ENCODE data around the gene SOCS2.
"Not testable (repeated sequence)": the region's sequence is repeated elsewhere in the genome, so short reads cannot be mapped to it uniquely, and the experiment has no call there.

Gene SOCS2

DNA sequence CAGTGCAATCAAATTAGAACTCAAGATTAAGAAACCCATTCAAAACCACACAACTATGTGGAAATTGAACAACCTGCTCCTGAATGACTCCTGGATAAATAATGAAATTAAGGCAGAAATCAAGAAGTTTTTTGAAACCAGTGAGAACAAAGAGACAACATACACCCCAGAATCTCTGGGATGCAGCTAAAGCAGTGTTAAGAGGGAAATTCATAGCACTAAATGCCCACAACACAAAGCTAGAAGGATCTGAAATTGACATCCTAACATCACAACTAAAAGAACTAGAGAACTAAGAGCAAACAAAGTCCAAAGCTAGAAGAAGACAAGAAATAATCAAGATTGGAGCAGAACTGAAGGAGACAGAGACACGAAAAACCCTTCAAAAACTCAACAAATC is 13.8 kb upstream of the SOCS2 start:
- H2AFZ ChIP-seq (ENCODE audit: insufficient read depth, low read length, poor library complexity); H3K79me1 ChIP-seq (ENCODE audit: low read length); H3K14ac ChIP-seq (ENCODE audit: low read length); H3K4me2 ChIP-seq (ENCODE audit: low read length); H3K9ac ChIP-seq (ENCODE audit: low read length); H3K27ac ChIP-seq (ENCODE audit: low read depth, low read length); H3K4me3 ChIP-seq (ENCODE audit: low read depth, low read length); H3K36me3 ChIP-seq (ENCODE audit: control insufficient read depth in 1 of 2, insufficient read depth in 2 of 2, low read length in 2 of 2); H3K4me1 ChIP-seq (ENCODE audit: control insufficient read depth in 1 of 2, insufficient read depth in 2 of 2, low read length in 2 of 2); H3K79me2 ChIP-seq (ENCODE audit: control insufficient read depth, insufficient read depth, low read length, poor library complexity); H3K23ac ChIP-seq (ENCODE audit: low read length); H2BK12ac ChIP-seq (ENCODE audit: low read length); H3K18ac ChIP-seq (ENCODE audit: low read length); H3K27me3 ChIP-seq (ENCODE audit: insufficient read depth, low read length); H4K8ac ChIP-seq (ENCODE audit: low read depth, low read length); DNase-seq; H3K9me3 ChIP-seq (ENCODE audit: insufficient read depth, low read depth, low read length); H4K91ac ChIP-seq (ENCODE audit: low read depth, low read length); H2BK5ac ChIP-seq (ENCODE audit: low read depth, low read length, poor library complexity); H2AK5ac ChIP-seq (ENCODE audit: low read length); H4K12ac ChIP-seq (ENCODE audit: low read depth, low read length); H3K4ac ChIP-seq (ENCODE audit: low read depth, low read length); H2BK120ac ChIP-seq (ENCODE audit: insufficient read depth, low read length, poor library complexity): not testable (repeated sequence)
- no CpG with 5 or more reads among the region's 1 CpG for WGBS (ENCODE audit: extremely low coverage, insufficient coverage, insufficient read length)

DNA sequence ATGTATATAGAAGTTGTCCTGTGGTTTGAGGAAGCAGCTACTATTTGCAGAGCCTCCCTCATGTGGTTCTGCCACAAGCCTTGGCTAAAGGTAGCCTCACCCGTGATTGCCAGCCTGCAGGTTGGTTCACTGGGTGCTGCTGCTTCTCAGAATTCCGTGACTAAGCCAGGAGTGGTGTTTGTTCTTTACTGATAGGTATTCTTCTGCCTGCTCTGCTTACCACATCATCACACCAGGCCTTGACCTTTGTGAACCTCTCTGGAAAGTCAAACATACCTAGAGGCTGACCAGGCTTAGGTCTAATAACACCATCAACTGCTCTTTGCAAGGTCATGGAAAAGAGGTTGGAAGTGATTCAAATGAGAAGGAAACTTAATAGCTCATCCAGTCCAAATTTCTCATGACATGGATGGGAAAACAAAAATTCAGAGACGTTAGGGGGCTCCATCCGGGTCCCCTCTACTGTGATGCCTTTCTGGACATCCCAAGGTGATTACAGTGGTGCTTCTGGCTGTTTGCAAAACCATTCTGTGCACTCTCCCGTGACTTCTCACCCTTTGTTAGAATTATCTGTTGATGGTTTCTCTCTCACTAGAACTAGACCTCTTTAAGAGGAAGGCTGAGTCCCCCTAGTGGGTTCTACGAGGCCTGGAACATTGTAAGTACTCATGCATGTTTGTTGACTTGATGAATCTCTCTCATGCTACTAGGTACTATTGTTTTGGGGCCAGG is 8.5 kb upstream of the SOCS2 start:
- H3K4me2 ChIP-seq (ENCODE audit: low read length) = no peak overlapping the region
- H3K9me3 ChIP-seq (ENCODE audit: insufficient read depth, low read depth, low read length) = no peaks in the 10 kb centered on the region
- H4K91ac ChIP-seq (ENCODE audit: low read depth, low read length) = no peak overlapping the region
- H3K79me2 ChIP-seq (ENCODE audit: control insufficient read depth, insufficient read depth, low read length, poor library complexity) = no peaks in the 10 kb centered on the region
- H4K12ac ChIP-seq (ENCODE audit: low read depth, low read length) = no peak overlapping the region
- no peak overlapping the region for H3K18ac ChIP-seq (ENCODE audit: low read length)
- H4K8ac ChIP-seq (ENCODE audit: low read depth, low read length) = no peak overlapping the region
- H2AFZ ChIP-seq (ENCODE audit: insufficient read depth, low read length, poor library complexity) = no peak overlapping the region
- H3K27me3 ChIP-seq (ENCODE audit: insufficient read depth, low read length) = no peaks in the 10 kb centered on the region
- no peak overlapping the region for H3K14ac ChIP-seq (ENCODE audit: low read length)
- no peak overlapping the region for H3K27ac ChIP-seq (ENCODE audit: low read depth, low read length)
- H2BK120ac ChIP-seq (ENCODE audit: insufficient read depth, low read length, poor library complexity) = no peak overlapping the region
- no peak overlapping the region for H2BK5ac ChIP-seq (ENCODE audit: low read depth, low read length, poor library complexity)
- H3K4me1 ChIP-seq (ENCODE audit: control insufficient read depth in 1 of 2, insufficient read depth in 2 of 2, low read length in 2 of 2) = peaks cover 0 to 4% of the 10 kb centered on the region in 2 experiments
- H2AK5ac ChIP-seq (ENCODE audit: low read length) = no peak overlapping the region
- no peak overlapping the region for H3K4ac ChIP-seq (ENCODE audit: low read depth, low read length)
- no peak overlapping the region for H3K4me3 ChIP-seq (ENCODE audit: low read depth, low read length)
- H3K23ac ChIP-seq (ENCODE audit: low read length) = no peak overlapping the region
- H3K9ac ChIP-seq (ENCODE audit: low read length) = no peak overlapping the region
- WGBS (ENCODE audit: extremely low coverage, insufficient coverage, insufficient read length) = no CpG with 5 or more reads among the region's 6 CpGs
- H2BK12ac ChIP-seq (ENCODE audit: low read length) = no peak overlapping the region
- DNase-seq = no peak
- no peaks in the 10 kb centered on the region for H3K36me3 ChIP-seq (ENCODE audit: control insufficient read depth in 1 of 2, insufficient read depth in 2 of 2, low read length in 2 of 2)
- no peaks in the 10 kb centered on the region for H3K79me1 ChIP-seq (ENCODE audit: low read length)

DNA sequence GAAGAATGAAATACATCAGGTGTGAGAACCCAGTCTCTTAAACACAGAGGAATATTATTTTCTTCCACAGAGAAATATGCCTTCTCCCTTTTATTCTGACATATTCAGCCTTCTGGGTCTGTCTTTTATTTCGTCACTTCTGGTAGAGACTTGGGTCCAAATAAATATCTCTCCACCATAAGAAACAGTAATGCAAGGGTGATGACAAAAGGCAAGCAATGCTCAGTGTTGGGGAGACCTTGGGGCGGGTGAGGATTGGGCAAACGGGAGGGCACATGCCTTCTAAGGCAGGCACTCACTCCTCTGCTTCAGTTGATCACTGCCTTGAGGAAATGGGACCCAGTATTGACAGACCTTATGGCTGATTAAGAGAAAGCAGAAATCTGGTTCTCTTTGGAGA is 6.7 kb upstream of the SOCS2 start:
- Histone ChIP-seq H3K18ac (ENCODE audit: low read length) (no peak overlapping the region), H4K12ac (ENCODE audit: low read depth, low read length) (no peak overlapping the region), H3K4me3 (ENCODE audit: low read depth, low read length) (no peak overlapping the region), H3K79me2 (ENCODE audit: control insufficient read depth, insufficient read depth, low read length, poor library complexity) (no peaks in the 10 kb centered on the region), H3K27me3 (ENCODE audit: insufficient read depth, low read length) (no peaks in the 10 kb centered on the region), H3K4ac (ENCODE audit: low read depth, low read length) (no peak overlapping the region), H2AK5ac (ENCODE audit: low read length) (no peak overlapping the region), H3K14ac (ENCODE audit: low read length) (no peak overlapping the region), H2BK5ac (ENCODE audit: low read depth, low read length, poor library complexity) (no peak overlapping the region), H3K4me1 (ENCODE audit: control insufficient read depth in 1 of 2, insufficient read depth in 2 of 2, low read length in 2 of 2) (peaks cover 0 to 4% of the 10 kb centered on the region in 2 experiments), H3K23ac (ENCODE audit: low read length) (no peak overlapping the region), H3K36me3 (ENCODE audit: control insufficient read depth in 1 of 2, insufficient read depth in 2 of 2, low read length in 2 of 2) (no peaks in the 10 kb centered on the region), H3K27ac (ENCODE audit: low read depth, low read length) (no peak overlapping the region), H2AFZ (ENCODE audit: insufficient read depth, low read length, poor library complexity) (no peak overlapping the region), H2BK120ac (ENCODE audit: insufficient read depth, low read length, poor library complexity) (no peak overlapping the region), H4K91ac (ENCODE audit: low read depth, low read length) (no peak overlapping the region), H3K9ac (ENCODE audit: low read length) (no peak overlapping the region), H3K4me2 (ENCODE audit: low read length) (no peak overlapping the region), H3K79me1 (ENCODE audit: low read length) (peaks cover 8% of the 10 kb centered on the region), H2BK12ac (ENCODE audit: low read length) (no peak overlapping the region), H4K8ac (ENCODE audit: low read depth, low read length) (no peak overlapping the region), H3K9me3 (ENCODE audit: insufficient read depth, low read depth, low read length) (no peaks in the 10 kb centered on the region)
- WGBS (ENCODE audit: extremely low coverage, insufficient coverage, insufficient read length) = no CpG with 5 or more reads among the region's 3 CpGs
- DNase-seq = no peak

DNA sequence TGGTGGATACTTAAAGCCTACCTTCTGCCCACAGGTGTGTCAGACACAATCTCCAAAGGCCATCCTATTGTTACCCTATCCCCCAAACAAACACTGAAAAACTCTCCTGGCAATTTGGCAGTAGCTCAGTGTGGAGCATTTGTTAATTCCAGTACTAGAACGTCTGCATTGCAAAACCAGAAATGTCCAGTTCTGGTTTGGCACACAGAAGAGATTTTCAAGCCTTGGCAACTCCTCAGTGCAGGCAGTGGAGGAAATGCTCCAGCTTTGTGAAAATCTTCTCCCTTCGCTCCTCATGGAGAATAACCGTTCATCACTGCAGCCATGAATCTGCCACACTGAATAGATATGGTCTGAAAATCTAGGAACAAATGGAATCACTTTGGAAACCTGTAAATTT is 5.3 kb upstream of the SOCS2 start:
- DNase-seq = no peak
- Histone ChIP-seq H4K12ac (ENCODE audit: low read depth, low read length) (no peak overlapping the region), H3K4me3 (ENCODE audit: low read depth, low read length) (no peak overlapping the region), H2BK120ac (ENCODE audit: insufficient read depth, low read length, poor library complexity) (no peak overlapping the region), H2BK12ac (ENCODE audit: low read length) (no peak overlapping the region), H3K36me3 (ENCODE audit: control insufficient read depth in 1 of 2, insufficient read depth in 2 of 2, low read length in 2 of 2) (no peaks in the 10 kb centered on the region), H3K23ac (ENCODE audit: low read length) (no peak overlapping the region), H3K79me1 (ENCODE audit: low read length) (peaks cover 15% of the 10 kb centered on the region), H3K79me2 (ENCODE audit: control insufficient read depth, insufficient read depth, low read length, poor library complexity) (peaks cover 3% of the 10 kb centered on the region), H3K9ac (ENCODE audit: low read length) (no peak overlapping the region), H3K18ac (ENCODE audit: low read length) (no peak overlapping the region), H3K27ac (ENCODE audit: low read depth, low read length) (no peak overlapping the region), H2BK5ac (ENCODE audit: low read depth, low read length, poor library complexity) (no peak overlapping the region), H4K8ac (ENCODE audit: low read depth, low read length) (no peak overlapping the region), H3K4ac (ENCODE audit: low read depth, low read length) (no peak overlapping the region), H3K14ac (ENCODE audit: low read length) (no peak overlapping the region), H2AFZ (ENCODE audit: insufficient read depth, low read length, poor library complexity) (no peak overlapping the region), H2AK5ac (ENCODE audit: low read length) (no peak overlapping the region), H3K4me1 (ENCODE audit: control insufficient read depth in 1 of 2, insufficient read depth in 2 of 2, low read length in 2 of 2) (peaks cover 0 to 4% of the 10 kb centered on the region in 2 experiments), H3K27me3 (ENCODE audit: insufficient read depth, low read length) (no peaks in the 10 kb centered on the region), H4K91ac (ENCODE audit: low read depth, low read length) (no peak overlapping the region), H3K4me2 (ENCODE audit: low read length) (no peak overlapping the region), H3K9me3 (ENCODE audit: insufficient read depth, low read depth, low read length) (no peaks in the 10 kb centered on the region)
- WGBS (ENCODE audit: extremely low coverage, insufficient coverage, insufficient read length) = no CpG with 5 or more reads among the region's 3 CpGs

All from trophoblast cell (in vitro differentiated cells and primary cell).